GM21367 (cell line): Measurements from ENCODE around the gene UTS2B.

Source experiments
- ATAC-seq: cut with Tn5 transposase; IDR thresholded peaks from one replicate; pipeline ENCODE4 v1.9.1; 2021; ENCODE audit not compliant: unreplicated experiment

UTS2B gene, protein sequence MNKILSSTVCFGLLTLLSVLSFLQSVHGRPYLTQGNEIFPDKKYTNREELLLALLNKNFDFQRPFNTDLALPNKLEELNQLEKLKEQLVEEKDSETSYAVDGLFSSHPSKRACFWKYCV

DNA sequence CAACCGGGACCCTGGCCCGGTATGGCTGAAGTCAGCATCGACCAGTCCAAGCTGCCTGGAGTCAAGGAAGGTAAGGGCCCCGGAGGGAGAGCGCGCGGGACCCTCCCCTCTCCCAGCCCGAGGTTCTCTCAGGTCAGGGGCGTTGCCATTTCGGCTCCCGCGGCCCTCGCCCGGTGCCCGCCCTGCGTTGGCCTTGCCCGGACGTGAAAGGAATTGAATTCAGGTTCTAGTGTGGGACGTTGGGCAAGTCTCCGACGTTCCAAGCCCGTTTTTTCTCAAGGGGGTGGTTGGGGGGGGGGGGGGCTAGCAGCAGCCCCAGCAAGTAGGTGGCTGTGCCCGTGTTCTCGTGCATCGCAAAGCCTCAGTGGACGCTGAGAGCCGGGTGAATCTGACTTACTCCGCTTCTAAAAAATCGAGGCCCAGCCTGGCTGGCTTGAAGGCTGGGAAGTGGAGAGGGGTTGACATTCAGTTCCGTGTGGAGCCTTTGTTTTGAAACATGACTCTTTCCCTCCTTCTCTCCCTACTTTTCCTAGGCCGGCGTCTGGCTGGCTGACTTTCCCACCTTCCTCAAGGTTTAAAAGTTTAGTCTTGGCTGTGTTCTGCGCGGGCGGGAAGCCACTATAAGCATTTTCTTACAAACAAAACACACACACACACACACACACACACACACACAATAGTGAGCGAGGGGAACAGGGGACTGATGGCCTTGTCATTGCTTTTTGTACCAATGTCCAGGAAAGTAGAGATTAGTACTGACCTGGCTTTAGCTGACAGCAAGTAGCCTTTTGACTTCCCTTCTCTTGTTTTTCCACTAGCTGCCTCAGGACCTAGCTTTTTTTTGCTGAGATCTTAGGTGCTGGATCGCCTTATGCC, at the start of gene UTS2B:
TSS of gene UTS2B (minus strand) at position 873 of the 876 bp plus-strand sequence. CDS start 48,337 bp downstream, outside the sequence.
- peak; percentile 16 for ATAC-seq

DNA sequence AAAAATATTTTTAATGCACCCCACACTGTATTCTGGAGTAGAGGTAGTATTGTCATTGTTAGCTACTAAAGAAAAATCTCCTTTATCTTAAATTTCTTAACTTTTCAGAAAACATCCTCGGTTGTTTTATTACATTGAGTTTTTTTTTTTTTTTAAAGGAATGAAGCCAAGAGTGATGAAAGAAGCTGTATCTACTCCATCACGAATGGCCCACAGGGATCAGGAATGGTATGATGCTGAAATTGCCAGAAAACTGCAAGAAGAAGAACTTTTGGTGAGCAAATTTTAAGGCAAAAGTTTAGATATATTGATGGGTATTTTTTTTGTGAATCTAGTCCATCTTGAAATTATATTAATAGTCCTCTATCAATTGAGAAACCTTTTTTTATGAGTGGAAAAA, 49.7 kb upstream of the UTS2B start:
- no peak for ATAC-seq

DNA sequence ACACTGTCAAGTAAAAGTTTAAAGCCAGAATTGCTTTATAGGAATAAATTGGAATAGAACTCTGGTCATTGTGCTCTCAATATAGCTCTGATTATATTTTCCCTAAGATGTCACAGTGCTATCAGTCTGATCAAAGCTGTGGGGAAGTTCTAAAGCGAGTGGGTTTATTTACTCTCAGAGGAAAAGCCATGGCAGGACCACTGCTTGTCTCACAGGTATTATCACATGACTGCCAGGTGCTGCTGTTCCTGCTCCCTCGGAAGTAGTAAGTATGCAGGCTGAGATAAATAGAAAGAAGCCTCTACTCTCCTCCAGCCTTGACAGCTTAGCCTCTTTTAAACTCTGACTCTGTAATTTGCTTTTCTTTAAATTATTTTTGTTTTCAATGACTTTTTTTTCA, 49.1 kb upstream of the UTS2B start:
- ATAC-seq: no peak

DNA sequence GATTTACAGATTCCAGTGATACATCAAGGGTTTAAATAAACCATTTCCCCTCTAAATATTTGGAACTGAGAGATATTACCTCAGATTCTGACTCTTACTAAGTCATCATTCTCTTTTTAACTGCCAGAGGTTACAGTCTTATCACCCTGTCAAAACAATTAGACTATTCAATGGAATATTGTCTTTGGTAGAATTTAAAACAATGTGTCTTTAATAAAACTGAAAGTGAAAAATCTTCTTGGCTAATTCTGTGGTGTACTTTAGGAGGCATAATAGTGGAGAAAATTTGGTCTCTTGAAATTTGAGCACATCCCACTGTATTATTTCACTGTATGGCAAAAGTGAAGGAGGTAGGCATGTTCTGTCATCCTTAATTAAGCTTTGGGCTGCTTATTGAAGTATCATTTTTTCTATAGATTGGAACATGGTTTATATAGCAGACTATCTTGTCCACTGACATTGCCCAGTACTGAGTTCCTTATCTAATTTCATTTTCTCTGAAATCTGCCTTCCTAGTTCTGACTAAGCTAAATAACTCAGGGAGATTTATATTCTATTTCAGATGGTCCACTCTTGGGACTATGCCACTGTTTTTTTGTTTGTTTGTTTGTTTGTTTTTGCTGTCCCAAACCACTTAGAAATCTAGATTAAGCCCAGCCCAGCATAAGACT, 48.0 kb upstream of the UTS2B start:
- peak; percentile 34 for ATAC-seq

DNA sequence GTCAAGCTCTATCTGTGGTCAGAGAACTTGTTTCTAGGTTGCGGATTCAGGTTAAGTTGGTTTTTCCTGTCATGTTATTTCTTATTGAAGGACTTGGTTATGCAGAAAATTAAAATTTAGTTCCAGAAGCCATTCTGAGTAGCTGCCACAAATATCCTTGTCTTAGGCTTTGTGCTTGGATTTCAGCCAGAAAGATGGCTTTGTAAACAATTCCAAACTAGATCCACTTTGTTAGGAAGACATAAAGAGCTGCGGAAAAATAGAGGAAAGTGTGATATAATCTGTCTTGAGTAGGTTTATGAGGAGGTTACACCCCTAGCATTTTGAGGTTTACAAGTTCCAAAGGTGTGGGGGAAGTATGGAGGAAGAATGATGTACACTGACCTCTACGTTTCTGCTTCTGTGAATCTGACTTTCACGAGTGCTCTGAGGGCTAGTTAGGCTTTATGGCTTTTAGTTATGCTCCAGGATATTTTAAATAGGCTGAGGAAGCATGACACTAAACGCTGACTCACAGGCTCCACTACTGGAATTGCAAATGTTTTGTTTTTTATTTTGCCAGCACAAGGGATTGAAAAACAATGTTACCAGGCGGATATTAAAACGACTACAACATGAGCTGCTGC, 46.3 kb upstream of the UTS2B start:
- no peak for ATAC-seq

DNA sequence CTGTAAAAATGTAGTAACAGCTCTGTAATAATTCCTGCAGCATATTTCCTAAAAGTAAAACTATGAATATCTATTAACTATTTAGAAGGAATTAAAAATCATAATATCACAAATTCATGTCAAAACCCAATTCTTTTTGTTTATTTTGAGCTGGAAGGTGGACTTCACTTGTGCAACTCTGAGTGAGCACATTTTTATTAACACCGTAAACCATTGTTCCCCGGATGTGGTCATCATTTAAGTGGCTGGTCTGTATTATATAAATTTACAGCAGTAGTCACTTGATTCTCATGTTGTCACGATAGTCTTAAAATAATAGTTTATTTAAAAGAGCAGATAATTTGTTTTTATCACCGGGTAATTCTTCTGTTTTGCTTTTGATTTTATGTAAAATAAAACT, 43.0 kb upstream of the UTS2B start:
- no peak for ATAC-seq

DNA sequence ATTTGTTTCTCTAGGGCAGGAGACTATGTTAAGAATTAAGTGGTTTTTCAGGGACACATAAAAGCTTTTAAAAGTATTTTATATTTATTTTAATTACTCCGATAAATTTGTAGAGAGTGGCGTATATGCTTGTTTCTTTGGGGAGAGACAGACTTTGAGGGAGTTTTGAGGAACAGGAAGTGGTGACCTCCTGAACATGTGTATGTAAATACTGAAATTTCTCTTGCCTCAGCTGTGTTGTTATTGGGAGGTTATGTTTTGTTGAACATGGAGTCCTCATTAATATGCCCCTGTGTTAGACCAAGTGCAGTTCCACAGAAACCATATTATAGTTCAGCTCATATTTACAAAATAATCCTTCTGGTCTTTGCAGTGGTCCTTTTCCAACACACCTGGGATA, 41.8 kb upstream of the UTS2B start:
- ATAC-seq: no peak

DNA sequence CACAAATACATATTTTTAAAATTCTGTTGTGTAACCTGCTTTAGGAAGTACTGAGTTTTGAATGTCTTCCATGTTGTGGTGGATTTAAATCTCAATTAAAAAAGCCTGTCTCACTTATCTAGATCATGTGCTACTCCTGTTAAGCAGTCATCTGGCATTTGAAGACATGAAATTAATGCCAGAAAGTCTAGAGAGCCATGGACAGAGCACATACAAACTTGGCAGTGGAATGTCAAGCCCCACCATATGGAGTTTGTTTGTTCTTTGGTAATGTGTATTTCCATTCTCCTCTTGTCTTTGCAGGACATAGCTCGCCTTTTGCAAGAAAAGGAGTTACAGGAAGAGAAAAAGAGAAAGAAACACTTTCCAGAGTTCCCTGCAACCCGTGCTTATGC, 39.3 kb upstream of the UTS2B start:
- ATAC-seq: no peak

DNA sequence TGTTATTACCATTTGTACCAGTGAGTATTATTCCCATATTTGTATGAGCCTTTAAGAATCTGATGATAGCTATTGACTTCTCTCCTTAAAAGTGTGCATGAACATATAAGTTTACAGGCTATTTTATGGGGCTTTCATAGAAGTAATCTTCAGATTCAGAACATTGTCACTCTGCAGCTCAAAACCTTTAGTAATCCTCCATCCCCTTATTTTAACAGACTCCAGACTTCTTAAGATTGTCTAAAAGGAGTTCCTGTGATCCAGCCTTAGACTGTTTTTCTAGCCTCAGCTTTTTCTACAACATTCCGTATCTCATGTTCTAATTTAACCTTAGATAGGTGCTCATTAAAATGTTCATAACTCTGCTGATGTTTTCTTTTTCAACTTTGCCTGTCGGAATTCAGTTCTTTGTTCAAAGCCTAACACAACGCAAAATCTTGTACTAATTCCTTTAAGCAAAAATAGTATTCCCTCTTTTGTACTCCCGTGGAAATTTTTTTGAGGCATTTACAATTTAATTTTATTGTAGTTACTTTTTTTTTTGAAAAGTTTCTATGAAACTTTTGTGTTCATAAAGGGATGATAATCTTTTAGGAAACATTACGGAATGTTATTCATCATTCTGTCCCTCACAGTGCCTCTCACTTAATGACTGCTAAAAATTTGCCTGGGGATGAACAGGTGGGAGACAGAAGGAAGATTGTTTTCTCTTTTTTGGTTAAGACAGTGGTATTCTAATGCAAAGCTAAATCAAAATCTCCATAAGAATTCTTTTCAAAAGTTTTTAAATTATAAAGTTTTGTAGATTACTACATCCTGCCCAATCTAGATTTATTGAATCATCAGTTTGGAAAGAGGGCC, 38.7 kb upstream of the UTS2B start:
- no peak for ATAC-seq

DNA sequence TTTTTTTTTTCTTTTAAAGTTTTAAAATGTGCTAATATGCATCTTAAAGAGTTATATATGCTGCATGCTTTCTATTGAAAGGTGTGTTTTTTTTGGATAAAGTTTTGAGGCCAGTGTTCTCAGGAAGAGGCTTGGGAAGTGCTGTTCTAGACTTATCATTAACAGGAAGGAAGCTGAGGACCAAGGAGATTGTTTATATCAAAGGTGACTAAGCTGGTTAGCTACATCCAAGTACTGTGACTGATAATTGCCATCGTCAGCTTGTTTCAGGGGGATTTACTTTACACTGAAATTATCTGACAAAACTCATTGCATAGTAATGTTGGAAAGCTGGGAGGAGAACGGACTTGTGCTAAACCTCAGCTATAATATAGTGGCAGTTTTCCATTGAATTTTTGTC, 36.3 kb upstream of the UTS2B start:
- ATAC-seq: no peak

DNA sequence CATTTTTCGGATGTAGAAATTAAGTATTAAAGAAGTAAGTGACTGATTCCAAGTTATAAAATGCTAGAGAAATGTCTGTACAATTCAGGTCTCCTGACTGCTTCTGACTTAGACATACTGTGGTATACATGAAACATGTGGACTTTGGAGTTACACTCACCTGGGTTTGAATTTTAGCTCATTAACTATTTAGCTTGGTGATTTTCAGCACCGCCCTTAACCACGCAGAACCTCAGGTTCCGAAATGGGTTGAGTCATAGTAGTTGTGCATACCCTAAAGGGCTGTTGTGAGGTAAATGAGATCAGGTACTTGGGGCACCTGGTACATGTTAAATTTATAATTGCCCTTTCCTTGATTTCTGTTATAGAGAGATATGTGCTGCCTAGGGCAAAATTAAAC, 32.9 kb upstream of the UTS2B start:
- no peak for ATAC-seq

DNA sequence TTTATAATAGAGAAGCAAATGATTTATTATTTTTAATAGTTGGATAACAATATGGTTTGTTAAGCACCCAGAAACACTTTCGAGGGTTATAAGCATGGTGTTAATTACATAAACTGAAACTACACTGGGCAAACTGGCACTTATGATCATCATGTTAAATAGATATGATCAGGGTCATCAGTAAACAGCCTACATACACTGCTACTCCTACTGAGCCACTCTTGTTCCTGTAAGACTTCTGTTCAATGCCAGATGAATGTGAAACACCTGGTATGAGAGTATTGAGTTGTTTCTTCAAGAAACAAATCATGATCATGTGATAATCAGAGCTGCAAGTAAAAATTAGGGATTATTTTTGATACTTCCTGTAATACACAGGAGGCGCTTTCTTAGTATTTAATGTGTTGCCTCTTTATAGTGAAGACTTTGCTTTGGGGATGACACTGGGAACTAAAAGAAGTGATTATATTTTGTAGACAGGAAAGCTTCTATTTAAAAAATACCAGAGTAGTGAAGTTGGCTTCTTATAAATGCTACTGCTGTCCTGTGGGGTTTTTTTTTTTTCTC, 32.3 kb upstream of the UTS2B start:
- ATAC-seq: no peak

DNA sequence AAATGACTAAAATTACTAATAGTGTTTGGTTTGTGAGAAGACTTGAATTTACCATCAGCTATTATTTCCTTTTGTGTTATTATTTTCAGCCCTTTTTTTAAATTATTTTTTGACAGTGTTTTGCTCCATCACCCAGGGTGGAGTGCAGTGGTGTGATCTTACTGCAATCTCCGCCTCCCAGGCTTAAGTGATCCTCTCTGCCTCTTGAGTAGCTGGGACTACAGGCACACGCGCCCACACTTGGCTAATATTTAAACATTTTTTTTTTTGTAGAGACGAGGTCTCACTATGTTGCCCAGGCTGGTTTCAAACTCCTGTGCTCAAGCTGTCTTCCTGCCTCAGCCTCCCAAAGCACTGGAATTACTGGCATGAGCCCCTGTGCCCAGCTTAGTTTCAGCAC, 31.7 kb upstream of the UTS2B start:
- ATAC-seq: no peak

DNA sequence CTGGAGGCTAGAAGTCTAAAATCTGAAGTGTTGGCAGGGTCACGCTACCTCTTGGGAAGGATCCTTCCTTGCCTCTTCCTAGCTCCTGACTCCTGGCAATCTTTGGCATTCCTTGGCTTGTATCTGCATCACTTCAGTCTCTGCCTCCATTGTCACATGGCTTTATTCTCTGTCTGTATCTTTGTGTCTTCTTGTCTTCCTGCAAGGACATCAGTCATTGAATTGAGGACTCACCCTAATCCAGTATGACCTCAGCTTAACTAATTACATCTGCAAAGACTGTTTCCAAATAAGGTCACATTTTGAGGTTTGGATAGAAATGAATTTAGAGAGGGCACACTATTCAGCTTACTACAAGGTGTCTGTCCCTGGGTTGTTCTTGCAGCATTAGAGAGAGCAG, 31.1 kb upstream of the UTS2B start:
- no peak for ATAC-seq

DNA sequence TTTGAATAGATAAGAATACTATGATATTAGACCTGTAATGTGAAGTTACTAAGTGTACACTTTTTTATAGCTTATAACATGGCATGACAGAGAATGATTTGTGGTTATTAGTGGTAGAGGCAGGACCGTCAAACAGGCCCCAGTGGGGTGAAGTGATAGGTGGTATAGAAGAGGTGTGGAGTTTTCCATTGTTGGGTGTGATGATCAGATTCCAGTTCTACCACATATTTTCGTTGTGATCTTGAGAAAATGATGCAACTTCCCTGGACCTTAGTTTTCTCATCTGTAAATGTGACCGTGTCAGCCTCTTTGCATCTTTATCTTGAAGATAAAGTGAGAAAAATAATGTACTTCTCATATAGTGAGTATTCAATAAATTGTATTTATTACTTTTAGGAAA, 30.3 kb upstream of the UTS2B start:
- no peak for ATAC-seq

DNA sequence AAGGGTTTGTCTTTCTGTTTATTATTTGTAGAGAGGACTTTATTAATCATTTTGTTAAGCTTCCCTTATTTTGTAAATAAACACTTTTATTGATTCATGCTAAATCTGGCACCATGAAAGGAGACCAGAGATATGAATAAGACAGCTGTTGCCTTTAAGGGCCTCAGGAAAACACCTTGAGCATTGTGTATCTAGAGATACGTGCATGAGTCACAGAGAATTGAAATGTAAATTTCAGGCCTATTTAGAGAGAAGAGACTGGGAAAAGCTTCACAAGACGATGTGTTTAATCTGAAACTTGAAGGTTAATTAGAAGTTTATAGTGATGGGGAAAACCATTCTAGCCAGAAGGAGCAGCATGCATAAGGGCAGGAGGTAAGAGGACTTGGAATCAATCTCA, 28.6 kb upstream of the UTS2B start:
- peak; percentile 24 for ATAC-seq

DNA sequence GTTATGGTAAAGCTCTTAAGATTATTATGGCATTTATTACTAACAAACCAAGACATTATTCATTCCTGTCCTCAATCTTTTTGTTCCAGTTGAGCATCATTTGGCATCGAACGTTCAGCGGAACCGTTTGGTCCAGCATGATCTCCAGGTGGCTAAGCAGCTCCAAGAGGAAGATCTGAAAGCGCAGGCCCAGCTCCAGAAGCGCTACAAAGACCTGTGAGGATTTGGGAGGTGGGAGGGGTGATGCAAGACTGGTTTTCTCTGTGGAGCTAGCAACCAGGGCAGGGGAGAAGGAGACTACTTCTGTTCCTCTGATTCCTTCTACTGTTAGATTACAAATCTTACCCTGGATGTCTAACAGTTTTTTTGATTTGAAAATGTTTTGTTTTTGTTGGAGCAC, 27.6 kb upstream of the UTS2B start:
- no peak for ATAC-seq

DNA sequence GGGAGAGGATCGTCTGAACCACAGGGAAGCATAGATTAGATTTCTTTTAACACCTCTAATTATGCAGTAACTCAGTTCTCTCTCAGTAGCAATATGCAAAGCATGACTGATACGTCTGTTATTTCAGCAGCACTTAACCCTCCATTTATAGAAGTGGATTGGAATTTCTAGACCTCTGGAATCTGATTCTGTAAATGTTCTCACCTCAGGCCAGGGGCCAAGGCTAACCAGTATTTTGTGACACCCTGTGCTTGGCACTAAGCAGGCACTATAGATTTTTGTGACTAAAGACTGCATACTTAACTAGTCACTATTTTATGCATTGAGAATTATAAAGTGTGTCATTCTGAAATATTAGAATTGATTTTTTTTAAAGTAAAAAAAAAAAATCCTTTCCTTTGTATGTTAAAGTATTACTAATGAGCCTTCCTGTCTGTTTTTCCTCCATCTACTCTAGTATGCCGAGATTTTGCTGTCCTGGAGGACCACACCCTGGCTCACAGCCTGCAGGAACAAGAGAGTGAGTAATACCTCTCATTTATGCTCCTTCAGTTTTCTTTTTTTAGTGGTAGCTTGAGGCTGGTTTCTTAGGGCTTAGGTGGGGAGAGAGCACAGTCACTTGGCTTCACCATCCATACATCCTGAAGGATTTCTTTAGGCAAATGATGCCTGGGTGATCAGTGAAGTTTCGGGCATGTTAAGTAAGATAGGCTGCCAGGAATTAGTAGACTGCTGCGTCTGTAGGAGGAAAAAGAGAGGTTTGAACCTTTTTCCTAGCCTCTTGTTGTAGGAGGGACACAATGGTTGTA, 26.5 kb upstream of the UTS2B start:
- peak; percentile 28 for ATAC-seq

DNA sequence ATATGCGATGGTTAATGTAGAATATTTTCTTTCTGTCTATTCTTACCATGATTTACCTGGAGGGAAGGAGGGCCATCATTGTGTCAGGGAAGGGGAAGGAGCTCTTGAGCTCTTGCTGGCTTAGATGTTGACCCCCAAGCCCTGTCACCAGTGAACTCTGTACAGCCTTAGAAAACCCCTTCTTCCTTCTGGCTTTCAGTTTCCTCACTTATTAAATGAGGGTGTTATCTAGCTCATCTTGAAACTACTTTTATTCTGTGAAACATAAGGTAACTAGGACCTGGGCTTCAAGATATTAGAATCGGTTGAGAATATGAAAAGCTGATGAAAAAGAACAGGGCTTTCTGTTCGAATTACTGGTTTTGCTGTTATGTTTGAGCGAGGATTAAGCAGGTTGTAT, 25.1 kb upstream of the UTS2B start:
- ATAC-seq: peak; percentile 65
